Erythroblast (primary cell): ENCODE data around the gene CD36.

ENCODE experiments used
- GATA1 ChIP-seq: IDR thresholded peaks from 2 replicates; pipeline ENCODE4 v1.6.1; 2011; ENCODE audit warnings: low read depth, mild to moderate bottlenecking, control low read depth, low read length, moderate library complexity
- POLR2A ChIP-seq: IDR thresholded peaks from 2 replicates; pipeline ENCODE4 v1.6.1; 2011; ENCODE audit warnings: mild to moderate bottlenecking, low read length

GRCh38 chr7:80630608-80631405 is 7.6 kb upstream of the CD36 start:
- no peak for TF ChIP-seq POLR2A
- TF ChIP-seq GATA1, result no peak
